HG02884 (cell line): ENCODE data around the gene HINT1.

ENCODE experiments used
- ATAC-seq: cut with Tn5 transposase; IDR thresholded peaks from one replicate; pipeline ENCODE4 v1.9.1; 2021; ENCODE audit warnings: mild to moderate bottlenecking, moderate library complexity; ENCODE audit not compliant: unreplicated experiment

Gene HINT1

GRCh38 chr5:131112424-131112823 lies 52.6 kb downstream of the HINT1 start:
- ATAC-seq = no peak

GRCh38 chr5:131110256-131110594 lies 54.8 kb downstream of the HINT1 start:
- ATAC-seq = no peak

- ATAC-seq = peak; percentile 88
These were observed 55.4 kb downstream of the HINT1 start for GRCh38 chr5:131109540-131110255.
